OCI-LY7 (cell line): Measurements from ENCODE around the gene SLC18A2. TPM values are rescaled to one million over a fixed set of nuclear protein-coding genes. Genes with fewer than 3 reads are reported as not detected.
"Not testable (repeated sequence)": the region's sequence is repeated elsewhere in the genome, so short reads cannot be mapped to it uniquely, and the experiment has no call there.

Experiments
- BruUV-seq: library from RNA; stranded (reverse); fragments of 400-500 nt; replicated peaks from 2 replicates; lab custom pipeline; 2021; lab: Mats Ljungman, UMichigan
- CTCF ChIA-PET: fragments of 300-600 bp; sonication (Branson Sonifier 250); formaldehyde crosslinking; loops from one replicate; lab custom pipeline; 2022; ENCODE audit warnings: antibody characterized with exemption; ENCODE audit not compliant: unreplicated experiment; lab: Charles Lee
- POLR2A ChIA-PET: fragments of 300-600 bp; sonication (Branson Sonifier 250); formaldehyde crosslinking; loops from one replicate; lab custom pipeline; 2022; ENCODE audit warnings: antibody characterized with exemption; lab: Charles Lee
- DNase-seq: peaks from one replicate; pipeline ENCODE4 v3.0.0-alpha.2; 2015; ENCODE audit warnings: low spot score
- H2AFZ ChIP-seq: fragments of 200-600 bp; sonication (generic), shearing (Covaris generic); 2 replicates; pipeline ENCODE4 v1.6.1; 2014; ENCODE audit warnings: mild to moderate bottlenecking, antibody characterized with exemption, low read length, moderate library complexity
- H3K27ac ChIP-seq: fragments of 200-600 bp; sonication (generic); 2 replicates; pipeline ENCODE4 v1.5.1; 2014; ENCODE audit warnings: mixed run types, low read depth, mild to moderate bottlenecking, moderate library complexity, low read length, inconsistent platforms; ENCODE audit not compliant: poor library complexity, severe bottlenecking
- H3K36me3 ChIP-seq: fragments of 200-600 bp; sonication (generic); 2 replicates; pipeline ENCODE4 v1.6.1; 2014; ENCODE audit warnings: mild to moderate bottlenecking, antibody characterized with exemption, low read length, moderate library complexity, mixed read lengths; ENCODE audit not compliant: insufficient read depth
- H3K4me1 ChIP-seq: fragments of 200-600 bp; sonication (generic); 2 replicates; pipeline ENCODE4 v1.5.1; 2014; ENCODE audit warnings: mild to moderate bottlenecking, low read length; ENCODE audit not compliant: insufficient read depth, poor library complexity, severe bottlenecking
- H3K4me2 ChIP-seq: fragments of 200-600 bp; sonication (generic); 2 replicates; pipeline ENCODE4 v1.6.1; 2014; ENCODE audit warnings: mild to moderate bottlenecking, low read length
- H3K4me3 ChIP-seq: fragments of 200-600 bp; sonication (generic); 2 replicates; pipeline ENCODE4 v1.5.1; 2014; ENCODE audit warnings: mild to moderate bottlenecking, low read depth, low read length; ENCODE audit not compliant: poor library complexity, severe bottlenecking
- H3K79me2 ChIP-seq: fragments of 200-600 bp; sonication (generic); 2 replicates; pipeline ENCODE4 v1.6.1; 2016; ENCODE audit warnings: low read depth, mild to moderate bottlenecking, low read length, moderate library complexity, mixed read lengths; ENCODE audit not compliant: insufficient read depth
- H3K9me2 ChIP-seq: fragments of 200-600 bp; sonication (generic); 2 replicates; pipeline ENCODE4 v1.6.1; 2016; ENCODE audit warnings: mild to moderate bottlenecking, low read length, mixed read lengths; ENCODE audit not compliant: insufficient read depth
- H3K9me3 ChIP-seq: fragments of 200-600 bp; sonication (generic); 2 replicates; pipeline ENCODE4 v1.6.1; 2014; ENCODE audit warnings: mild to moderate bottlenecking, mixed run types, low read length, mixed read lengths
- H4K20me1 ChIP-seq: fragments of 200-600 bp; sonication (generic); 2 replicates; pipeline ENCODE4 v1.6.1; 2014; ENCODE audit warnings: mild to moderate bottlenecking, antibody characterized with exemption, low read length, moderate library complexity, mixed read lengths; ENCODE audit not compliant: insufficient read depth
- EZH2phosphoT487 ChIP-seq: fragments of 200-600 bp; sonication (generic); IDR thresholded peaks from 2 replicates; pipeline ENCODE4 v1.6.1; 2018; ENCODE audit warnings: low read depth, borderline replicate concordance, mild to moderate bottlenecking, mixed run types, antibody characterized with exemption, low read length, moderate library complexity, mixed read lengths
- intact Hi-C: fragments of 100-400 bp; cut with micrococcal nuclease; formaldehyde crosslinking; loops from one replicate; pipeline ENCODE4 v1.10.0; 2022; ENCODE audit not compliant: unreplicated experiment
- total RNA-seq, 2 experiments: library from RNA; depleted of rRNA in 1 of 2; stranded (reverse); fragments of >200 nt in 1 of 2; shearing (Covaris generic) in 1 of 2; gene quantifications; 2 replicates each; pipeline ENCODE4 v1.2.3, GENCODE V29; 2014 to 2022
- TF ChIP-seq, protein P1 (sequence below): fragments of 200-600 bp; sonication (generic); conservative IDR thresholded peaks from 2 replicates; pipeline ENCODE4 v1.5.1; 2014; ENCODE audit warnings: mild to moderate bottlenecking, antibody characterized with exemption, low read length, moderate library complexity, mixed read lengths

Gene SLC18A2
- total RNA-seq, 2 experiments from 2014 or later: not detected

- no peak overlapping the region for H3K4me3 ChIP-seq
- H3K4me2 ChIP-seq: no peak overlapping the region
- ChIA-PET POLR2A (interaction anchor here (0.7 to 0.8 kb wide), 2 partner anchors 9 to 44 kb away, joined by 3 read pairs; no protein-coding TSS in a partner anchor), CTCF (no interaction called here)
- no peaks in the 10 kb centered on the region for H3K9me2 ChIP-seq
- intact Hi-C loops: loop anchor here (1.0 kb wide), 1 partner anchor 19 kb away; no protein-coding TSS in a partner anchor
- H4K20me1 ChIP-seq: no peaks in the 10 kb centered on the region
- H3K4me1 ChIP-seq: no peaks in the 10 kb centered on the region
- no peaks in the 10 kb centered on the region for H3K79me2 ChIP-seq
- H3K36me3 ChIP-seq: no peaks in the 10 kb centered on the region
- H2AFZ ChIP-seq: no peak overlapping the region
- H3K9me3 ChIP-seq: no peaks in the 10 kb centered on the region
- no TSS peak for BruUV-seq
- H3K27ac ChIP-seq: no peak overlapping the region
- TF ChIP-seq, protein P1, sequence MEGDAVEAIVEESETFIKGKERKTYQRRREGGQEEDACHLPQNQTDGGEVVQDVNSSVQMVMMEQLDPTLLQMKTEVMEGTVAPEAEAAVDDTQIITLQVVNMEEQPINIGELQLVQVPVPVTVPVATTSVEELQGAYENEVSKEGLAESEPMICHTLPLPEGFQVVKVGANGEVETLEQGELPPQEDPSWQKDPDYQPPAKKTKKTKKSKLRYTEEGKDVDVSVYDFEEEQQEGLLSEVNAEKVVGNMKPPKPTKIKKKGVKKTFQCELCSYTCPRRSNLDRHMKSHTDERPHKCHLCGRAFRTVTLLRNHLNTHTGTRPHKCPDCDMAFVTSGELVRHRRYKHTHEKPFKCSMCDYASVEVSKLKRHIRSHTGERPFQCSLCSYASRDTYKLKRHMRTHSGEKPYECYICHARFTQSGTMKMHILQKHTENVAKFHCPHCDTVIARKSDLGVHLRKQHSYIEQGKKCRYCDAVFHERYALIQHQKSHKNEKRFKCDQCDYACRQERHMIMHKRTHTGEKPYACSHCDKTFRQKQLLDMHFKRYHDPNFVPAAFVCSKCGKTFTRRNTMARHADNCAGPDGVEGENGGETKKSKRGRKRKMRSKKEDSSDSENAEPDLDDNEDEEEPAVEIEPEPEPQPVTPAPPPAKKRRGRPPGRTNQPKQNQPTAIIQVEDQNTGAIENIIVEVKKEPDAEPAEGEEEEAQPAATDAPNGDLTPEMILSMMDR: no peak
- no peak for TF ChIP-seq EZH2phosphoT487
- no peak for DNase-seq
Measured at GRCh38 chr10:117275121-117275520, 34.2 kb downstream of the SLC18A2 start.

DNA sequence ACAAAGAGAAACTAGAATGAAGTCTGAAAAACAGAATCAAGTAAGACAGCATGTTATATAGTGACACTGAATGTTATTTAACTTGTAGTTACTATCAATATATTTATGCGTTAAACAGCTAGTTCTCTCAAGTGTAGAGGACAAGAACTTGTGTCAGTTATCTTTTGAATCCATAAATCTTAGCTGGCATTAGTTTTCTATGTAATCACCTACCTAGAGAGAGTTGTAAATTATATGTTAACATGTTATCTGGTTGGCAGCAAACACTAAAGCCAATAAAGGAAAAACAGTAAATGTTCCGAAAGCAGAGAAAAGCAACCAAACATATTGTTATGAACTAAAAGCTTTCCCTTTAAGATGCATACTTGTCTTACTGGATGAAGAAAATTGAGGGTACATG is 36.8 kb downstream of the SLC18A2 start:
- Histone ChIP-seq H2AFZ (no peak overlapping the region), H3K79me2 (no peaks in the 10 kb centered on the region), H3K9me3 (no peaks in the 10 kb centered on the region), H3K4me2 (no peak overlapping the region), H4K20me1 (no peaks in the 10 kb centered on the region), H3K27ac (no peak overlapping the region), H3K4me1 (no peaks in the 10 kb centered on the region), H3K36me3 (no peaks in the 10 kb centered on the region), H3K9me2 (no peaks in the 10 kb centered on the region), H3K4me3 (no peak overlapping the region)
- BruUV-seq: no TSS peak
- intact Hi-C loops: no loop called here
- ChIA-PET POLR2A (no interaction called here), CTCF (no interaction called here)
- no peak for DNase-seq
- no peak for TF ChIP-seq EZH2phosphoT487
- TF ChIP-seq, protein P1: no peak

DNA sequence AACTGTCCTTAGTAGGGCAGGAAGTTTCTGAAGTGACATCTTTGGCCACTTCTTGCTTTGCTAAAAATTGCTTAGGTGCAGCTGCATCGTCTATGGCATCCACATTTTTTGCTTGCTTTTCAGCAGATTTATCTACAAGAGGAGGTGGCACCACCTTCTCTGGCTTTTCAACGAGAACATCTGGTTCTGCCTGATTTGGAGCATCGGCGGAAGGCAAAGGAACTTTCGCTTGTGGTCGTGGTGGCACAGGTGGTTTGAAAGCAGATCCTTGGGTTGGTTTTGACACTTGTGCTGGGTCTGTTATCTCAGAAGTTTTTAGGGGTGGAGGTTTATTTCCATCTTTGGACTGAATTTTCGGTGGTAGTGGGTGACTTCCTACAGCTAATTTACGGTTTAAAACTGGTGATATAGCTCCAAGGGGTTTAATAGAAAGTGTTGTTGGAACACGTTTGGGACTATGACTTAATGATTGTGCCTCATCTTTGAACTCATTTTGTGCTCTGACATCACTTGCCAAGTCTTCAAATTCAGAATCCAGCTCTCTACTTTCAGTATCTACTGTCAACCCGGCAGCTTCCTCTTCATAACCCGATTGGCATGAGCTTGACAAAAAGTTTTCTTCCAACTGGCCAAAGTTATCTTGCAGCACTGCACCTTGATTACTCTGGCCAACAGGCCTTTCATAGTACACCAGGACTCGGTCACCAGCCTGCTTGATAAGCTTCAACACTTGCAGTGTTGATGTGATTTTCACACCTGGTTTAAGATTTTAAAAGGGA is 44.0 kb downstream of the SLC18A2 start:
- Histone ChIP-seq H3K4me3 (no peak overlapping the region), H3K27ac (no peak overlapping the region), H3K9me2 (no peaks in the 10 kb centered on the region), H3K4me1 (no peaks in the 10 kb centered on the region), H3K79me2 (no peaks in the 10 kb centered on the region), H4K20me1 (no peaks in the 10 kb centered on the region), H3K36me3 (peaks cover 40% of the 10 kb centered on the region), H3K4me2 (no peak overlapping the region), H3K9me3 (no peaks in the 10 kb centered on the region), H2AFZ (no peak overlapping the region)
- ChIA-PET POLR2A (no interaction called here), CTCF (no interaction called here)
- no TSS peak for BruUV-seq
- TF ChIP-seq, protein P1: no peak
- no peak for TF ChIP-seq EZH2phosphoT487
- intact Hi-C loops: no loop called here
- no peak for DNase-seq

DNA sequence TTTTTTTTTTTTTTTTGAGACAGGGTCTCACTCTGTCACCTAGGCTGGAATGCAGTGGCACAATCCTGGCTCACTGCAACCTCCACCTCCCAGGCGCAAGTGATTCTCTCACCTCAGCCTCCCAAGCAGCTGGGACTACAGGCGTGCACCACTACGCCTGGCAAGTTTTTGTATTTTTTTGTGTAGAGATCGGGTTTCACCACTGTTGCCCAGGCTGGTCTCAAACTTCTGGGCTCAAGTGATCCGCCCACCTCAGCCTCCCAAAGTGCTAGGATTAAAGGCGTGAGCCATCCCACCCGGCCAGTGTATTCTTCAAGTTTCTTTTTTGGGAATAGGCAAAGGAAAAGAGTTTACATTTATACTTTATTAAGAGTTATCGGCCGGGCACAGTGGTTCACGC is 50.0 kb downstream of the SLC18A2 start:
- H3K4me1 ChIP-seq, H3K4me2 ChIP-seq, H4K20me1 ChIP-seq, H3K9me2 ChIP-seq, H3K9me3 ChIP-seq, intact Hi-C loops, DNase-seq, H3K4me3 ChIP-seq, POLR2A ChIA-PET, H3K27ac ChIP-seq, CTCF ChIA-PET, H3K79me2 ChIP-seq, BruUV-seq, H2AFZ ChIP-seq: not testable (repeated sequence)
- peaks cover 20% of the 10 kb centered on the region for H3K36me3 ChIP-seq
